Measurements from ENCODE around the gene ZNF358.

- TF ChIP-seq, protein P1, sequence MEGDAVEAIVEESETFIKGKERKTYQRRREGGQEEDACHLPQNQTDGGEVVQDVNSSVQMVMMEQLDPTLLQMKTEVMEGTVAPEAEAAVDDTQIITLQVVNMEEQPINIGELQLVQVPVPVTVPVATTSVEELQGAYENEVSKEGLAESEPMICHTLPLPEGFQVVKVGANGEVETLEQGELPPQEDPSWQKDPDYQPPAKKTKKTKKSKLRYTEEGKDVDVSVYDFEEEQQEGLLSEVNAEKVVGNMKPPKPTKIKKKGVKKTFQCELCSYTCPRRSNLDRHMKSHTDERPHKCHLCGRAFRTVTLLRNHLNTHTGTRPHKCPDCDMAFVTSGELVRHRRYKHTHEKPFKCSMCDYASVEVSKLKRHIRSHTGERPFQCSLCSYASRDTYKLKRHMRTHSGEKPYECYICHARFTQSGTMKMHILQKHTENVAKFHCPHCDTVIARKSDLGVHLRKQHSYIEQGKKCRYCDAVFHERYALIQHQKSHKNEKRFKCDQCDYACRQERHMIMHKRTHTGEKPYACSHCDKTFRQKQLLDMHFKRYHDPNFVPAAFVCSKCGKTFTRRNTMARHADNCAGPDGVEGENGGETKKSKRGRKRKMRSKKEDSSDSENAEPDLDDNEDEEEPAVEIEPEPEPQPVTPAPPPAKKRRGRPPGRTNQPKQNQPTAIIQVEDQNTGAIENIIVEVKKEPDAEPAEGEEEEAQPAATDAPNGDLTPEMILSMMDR (IDR thresholded peaks at IDR 0.05; ENCODE audit: insufficient read depth, low read length, poor library complexity, severe bottlenecking) = no peak
- TF ChIP-seq EZH2phosphoT487 (conservative IDR thresholded peaks at IDR 0.05; ENCODE audit: low read length) = no peak
Observed at GRCh38 chr19:7507884-7508283, 8.0 kb upstream of the ZNF358 start.

Measured in SU-DHL-6 (cell line).